GM23338 (cell line): Measurements from ENCODE around the gene PARD6B. TPM values are rescaled to one million over a fixed set of nuclear protein-coding genes. Genes with fewer than 3 reads are reported as not detected.

Experiments
- ATAC-seq: fragments of 200-7000 bp; cut with Tn5 transposase; 3 replicates; pipeline ENCODE4 v1.9.1; 2020
- DNase-seq: peaks from one replicate; pipeline ENCODE4 v3.0.0-alpha.2; 2015; ENCODE audit warnings: low spot score
- H2AFZ ChIP-seq: fragments of 200-600 bp; sonication (generic); 2 replicates; pipeline ENCODE4 v1.8.0; 2016; ENCODE audit warnings: antibody characterized with exemption, mild to moderate bottlenecking, moderate library complexity
- H3F3A ChIP-seq: fragments of 200-600 bp; sonication (generic); replicated peaks from 2 replicates; pipeline ENCODE4 v1.8.0; 2017; ENCODE audit warnings: antibody characterized with exemption, mixed run types, low read depth
- H3K27ac ChIP-seq: fragments of 200-600 bp; sonication (generic); 2 replicates; pipeline ENCODE4 v1.6.1; 2016; ENCODE audit warnings: low read depth
- H3K27me3 ChIP-seq: fragments of 200-600 bp; sonication (generic); 2 replicates; pipeline ENCODE4 v1.8.0; 2016; ENCODE audit warnings: mild to moderate bottlenecking, mixed run types, moderate library complexity; ENCODE audit not compliant: insufficient read depth
- H3K36me3 ChIP-seq: fragments of 200-600 bp; sonication (generic); 2 replicates; pipeline ENCODE4 v1.8.0; 2016; ENCODE audit warnings: mild to moderate bottlenecking; ENCODE audit not compliant: insufficient read depth
- H3K4me1 ChIP-seq: fragments of 200-600 bp; sonication (generic); 2 replicates; pipeline ENCODE4 v1.8.0; 2016; ENCODE audit warnings: mild to moderate bottlenecking, moderate library complexity; ENCODE audit not compliant: insufficient read depth
- H3K4me2 ChIP-seq: fragments of 200-600 bp; sonication (generic); 2 replicates; pipeline ENCODE4 v1.7.1; 2017; ENCODE audit warnings: mixed run types
- H3K4me3 ChIP-seq: fragments of 200-600 bp; sonication (generic); 2 replicates; pipeline ENCODE4 v1.6.1; 2016; ENCODE audit warnings: mixed run types
- H3K79me2 ChIP-seq: fragments of 200-600 bp; sonication (generic); replicated peaks from 2 replicates; pipeline ENCODE4 v1.8.0; 2017; ENCODE audit warnings: mild to moderate bottlenecking; ENCODE audit not compliant: insufficient read depth
- H3K9me2 ChIP-seq: fragments of 200-600 bp; sonication (generic); 2 replicates; pipeline ENCODE4 v1.8.0; 2017; ENCODE audit not compliant: insufficient read depth
- H4K20me1 ChIP-seq: fragments of 200-600 bp; sonication (generic); replicated peaks from 2 replicates; pipeline ENCODE4 v1.8.0; 2017; ENCODE audit warnings: mild to moderate bottlenecking; ENCODE audit not compliant: insufficient read depth
- H3K27ac Mint-ChIP-seq: 2 replicates; pipeline ENCODE4 v1.8.0; 2020; ENCODE audit warnings: inconsistent platforms, mild to moderate bottlenecking, moderate library complexity, mixed read lengths
- H3K27me3 Mint-ChIP-seq: 3 replicates; pipeline ENCODE4 v1.8.0; 2022; ENCODE audit warnings: low read depth, mild to moderate bottlenecking, moderate library complexity, mixed read lengths, inconsistent platforms; ENCODE audit not compliant: insufficient read depth, poor library complexity
- H3K36me3 Mint-ChIP-seq: 3 replicates; pipeline ENCODE4 v1.8.0; 2021; ENCODE audit warnings: low read depth, mild to moderate bottlenecking, inconsistent platforms, moderate library complexity, mixed read lengths
- H3K4me1 Mint-ChIP-seq: 3 replicates; pipeline ENCODE4 v1.8.0; 2020; ENCODE audit warnings: mild to moderate bottlenecking, inconsistent platforms, mixed read lengths
- H3K4me3 Mint-ChIP-seq: 3 replicates; pipeline ENCODE4 v1.8.0; 2021; ENCODE audit warnings: moderate library complexity, mild to moderate bottlenecking, inconsistent platforms, mixed read lengths
- H3K9me3 Mint-ChIP-seq: 3 replicates; pipeline ENCODE4 v1.8.0; 2020; ENCODE audit warnings: moderate library complexity, mild to moderate bottlenecking, inconsistent platforms, mixed read lengths
- CREB1 ChIP-seq: fragments of 250-450 bp; sonication (Bioruptor Pico); IDR thresholded peaks from 2 replicates; pipeline ENCODE4 v1.5.0; 2020; ENCODE audit warnings: low read depth, mild to moderate bottlenecking, moderate library complexity
- CTCF ChIP-seq, 2 experiments: fragments of 200-600 bp in 1 of 2; sonication (generic) in 1 of 2; conservative IDR thresholded peaks; 2 replicates each; pipeline versions ENCODE4 v1.5.1 to v1.6.1; 2016 to 2017; ENCODE audit warnings: antibody characterized with exemption in 2 of 2, low read depth in 2 of 2, mild to moderate bottlenecking in 2 of 2, moderate library complexity in 1 of 2
- ETS1 ChIP-seq: IDR thresholded peaks from 2 replicates; pipeline ENCODE4 v1.6.1; 2016; ENCODE audit warnings: antibody characterized with exemption
- EZH2 ChIP-seq: fragments of 200-600 bp; sonication (generic); IDR thresholded peaks from one replicate; pipeline ENCODE4 v1.8.0; 2017; ENCODE audit warnings: antibody characterized with exemption, mild to moderate bottlenecking, low read depth; ENCODE audit not compliant: unreplicated experiment
- EZH2phosphoT487 ChIP-seq: fragments of 200-600 bp; sonication (generic); IDR thresholded peaks from one replicate; pipeline ENCODE4 v1.8.1; 2018; ENCODE audit warnings: antibody characterized with exemption; ENCODE audit not compliant: unreplicated experiment
- JUNB ChIP-seq: IDR thresholded peaks from one replicate; pipeline ENCODE4 v1.6.1; 2016; ENCODE audit warnings: antibody characterized with exemption; ENCODE audit not compliant: unreplicated experiment
- NANOG ChIP-seq: IDR thresholded peaks from 2 replicates; pipeline ENCODE4 v1.6.1; 2016; ENCODE audit warnings: antibody characterized with exemption, borderline replicate concordance
- POLR2AphosphoS5 ChIP-seq: IDR thresholded peaks from 2 replicates; pipeline ENCODE4 v1.6.1; 2016; ENCODE audit warnings: antibody characterized with exemption, low read depth
- REST ChIP-seq: IDR thresholded peaks from one replicate; pipeline ENCODE4 v1.6.1; 2018; ENCODE audit warnings: antibody characterized with exemption; ENCODE audit not compliant: unreplicated experiment
- STAT1 ChIP-seq: IDR thresholded peaks from one replicate; pipeline ENCODE4 v1.6.1; 2016; ENCODE audit warnings: antibody characterized with exemption; ENCODE audit not compliant: unreplicated experiment
- ZNF114 ChIP-seq: fragments of 250-450 bp; sonication (Bioruptor Pico); IDR thresholded peaks from 2 replicates; pipeline ENCODE4 v1.5.0; 2020; ENCODE audit warnings: mild to moderate bottlenecking, moderate library complexity
- ZNF331 ChIP-seq: fragments of 250-450 bp; sonication (Bioruptor Pico); IDR thresholded peaks from 2 replicates; pipeline ENCODE4 v1.5.0; 2020; ENCODE audit warnings: low read depth, mild to moderate bottlenecking, moderate library complexity
- ZNF462 ChIP-seq: fragments of 250-450 bp; sonication (Bioruptor Pico); IDR thresholded peaks from 2 replicates; pipeline ENCODE4 v1.5.0; 2020; ENCODE audit warnings: mild to moderate bottlenecking, moderate library complexity
- polyA plus RNA-seq: library from polyadenylated mRNA; unstranded; fragments of >200 nt; fragmentation: Nextera tagmentation; extraction: Ambion mirVana; gene quantifications from 2 replicates; pipeline ENCODE4 v1.2.1, GENCODE V29; 2016
- total RNA-seq: library from RNA; depleted of rRNA; stranded (reverse); fragments of >200 nt; shearing (Covaris generic); gene quantifications from 2 replicates; pipeline ENCODE4 v1.2.3, GENCODE V29; 2014

PARD6B gene
- total and polyA plus RNA-seq, 2 experiments from 2014 or later: 23.5 to 29.2 TPM

- ATAC-seq: peak; percentile 78
Observed at GRCh38 chr20:50794846-50795634, 63.7 kb downstream of the PARD6B start, which contains the start of gene BCAS4. BCAS4 (plus strand) TSS chr20:50795061; CDS start chr20:50795084, 23 bp downstream.

More at GRCh38 chr20:50794846-50795634, 63.7 kb downstream of the PARD6B start, which contains the start of gene BCAS4:
- H3K27ac ChIP-seq: peak within 1 kb of the TSS; percentile 87
- Mint-ChIP-seq H3K9me3 (no peaks in the 10 kb centered on the region; the same call in 2 of the 3 replicates), H3K27ac (no peak within 1 kb of the TSS), H3K4me1 (peaks cover 19% of the 10 kb centered on the region), H3K36me3 (no peaks in the 10 kb centered on the region), H3K27me3 (peaks cover 12% of the 10 kb centered on the region), H3K4me3 (peak within 1 kb of the TSS; percentile 82)
- H3K4me2 ChIP-seq: peak within 1 kb of the TSS; percentile 93
- TF ChIP-seq ETS1 (no peak), CREB1 (peak; percentile 9), ZNF114 (CRISPR knock-in tag) (no peak), EZH2phosphoT487 (no peak), POLR2AphosphoS5 (peak; percentile 72), ZNF331 (CRISPR knock-in tag) (no peak), REST (no peak), STAT1 (no peak), JUNB (no peak), NANOG (no peak), ZNF462 (CRISPR knock-in tag) (no peak), CTCF (conservative IDR thresholded peaks at IDR 0.05; ENCODE audit: low read depth in 2 of 2) (peak in 1 of 2 experiments; percentile 77; a peak in 3 of 4 replicates), EZH2 (no peak)
- no peaks in the 10 kb centered on the region for H3K36me3 ChIP-seq
- H3F3A ChIP-seq: peaks cover 16% of the 10 kb centered on the region; the same call in 1 of the 2 replicates
- H3K79me2 ChIP-seq: peaks cover 9% of the 10 kb centered on the region
- H3K9me2 ChIP-seq: no peaks in the 10 kb centered on the region
- no peaks in the 10 kb centered on the region; the same call in 1 of the 2 replicates for H4K20me1 ChIP-seq
- peak within 1 kb of the TSS; percentile 88 for H3K4me3 ChIP-seq
- DNase-seq: peak; percentile 89
- H3K27me3 ChIP-seq: 0 out of 2 replicates have a peak, but pooled peaks cover 4% of the 10 kb centered on the region
- peaks cover 15% of the 10 kb centered on the region for H3K4me1 ChIP-seq
- peak within 1 kb of the TSS; percentile 68 for H2AFZ ChIP-seq
